ENCODE measurements around the gene EGLN2. TPM values are rescaled to one million over a fixed set of nuclear protein-coding genes. Genes with fewer than 3 reads are reported as not detected.

Gene EGLN2
- total RNA-seq, 2 experiments from 2014 or later: 87.4 to 90.1 TPM

GRCh38 chr19:40786060-40787037 lies 12.6 kb upstream of the EGLN2 start:
- POLR2A ChIA-PET: interaction anchor here (1.2 to 2.5 kb wide), 2 partner anchors 8 to 11 kb away, joined by 3 to 6 read pairs; partner anchors contain the start of gene RAB4B
- H3K4me1 Mint-ChIP-seq (ENCODE audit: low read depth): peaks cover 14% of the 10 kb centered on the region
- no peak for TF ChIP-seq CTCF (IDR thresholded peaks at IDR 0.05)
- intact Hi-C loops (cut with micrococcal nuclease): no loop called here
- no peaks in the 10 kb centered on the region for H3K27me3 Mint-ChIP-seq
- no peaks in the 10 kb centered on the region for H3K9me3 Mint-ChIP-seq
- ATAC-seq (no peak), DNase-seq (no peak)
- H3K4me3 Mint-ChIP-seq: no peak overlapping the region
- H3K27ac Mint-ChIP-seq: peak overlapping the region; percentile 3
- peaks cover 27% of the 10 kb centered on the region for H3K36me3 Mint-ChIP-seq (ENCODE audit: low read depth)
- CTCF ChIA-PET: interaction anchor here (1.2 kb wide), 1 partner anchor 9 kb away, joined by 4 read pairs; the partner anchor contains the start of gene RAB4B

DNA sequence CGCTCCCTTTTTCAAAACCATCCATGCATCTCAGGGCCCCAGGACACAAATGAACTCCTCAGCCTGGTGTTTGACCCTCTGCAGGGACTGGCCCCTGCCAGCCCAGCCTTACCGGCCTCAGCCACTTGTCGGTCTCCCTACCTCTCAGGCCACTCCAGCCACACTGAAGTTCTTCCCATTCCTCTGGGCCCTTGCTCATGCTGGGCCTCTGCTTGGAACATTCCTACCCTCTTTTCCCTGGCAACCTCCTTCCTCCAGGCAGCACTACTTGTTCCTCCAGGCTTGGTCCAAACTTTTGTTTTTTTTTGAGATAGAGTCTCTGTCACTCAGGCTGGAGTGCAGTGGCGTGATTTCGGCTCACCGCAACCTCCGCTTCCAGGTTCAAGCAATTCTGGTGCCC lies 7.6 kb upstream of the EGLN2 start:
- peak overlapping the region; percentile 68 for H3K27ac Mint-ChIP-seq
- CTCF ChIA-PET: interaction anchor here (1.6 to 1.7 kb wide), 2 partner anchors 12 to 14 kb away, joined by 4 to 5 read pairs; no protein-coding TSS in a partner anchor
- DNase-seq: no peak

DNA sequence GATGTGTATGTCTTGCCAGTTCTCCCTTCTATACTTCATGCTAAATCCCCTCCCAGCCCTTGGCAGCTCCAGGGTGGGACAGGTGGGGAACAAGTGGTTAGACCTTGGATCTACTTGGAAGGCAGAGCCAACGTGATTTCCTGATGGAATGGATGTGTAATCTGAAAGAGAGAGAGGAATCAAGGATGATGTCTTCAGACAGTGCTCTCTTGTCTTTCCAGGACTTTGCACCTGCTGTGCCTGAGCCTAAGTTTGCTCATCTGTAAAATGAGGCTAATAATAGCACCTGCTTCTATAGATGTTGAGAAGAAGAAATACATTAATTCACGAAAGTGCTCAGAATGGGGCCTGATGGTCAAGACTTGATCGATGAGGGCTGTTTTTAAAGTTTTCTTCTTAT lies 7.0 kb upstream of the EGLN2 start:
- Mint-ChIP-seq H3K4me3 (no peak overlapping the region), H3K9me3 (no peaks in the 10 kb centered on the region), H3K4me1 (ENCODE audit: low read depth) (peaks cover 31% of the 10 kb centered on the region), H3K27me3 (no peaks in the 10 kb centered on the region), H3K36me3 (ENCODE audit: low read depth) (peaks cover 17% of the 10 kb centered on the region), H3K27ac (peak overlapping the region; percentile 85)
- CTCF ChIA-PET: interaction anchor here (1.5 to 2.2 kb wide), 4 partner anchors 13 to 25 kb away, joined by 4 to 7 read pairs (median 4); no protein-coding TSS in a partner anchor
- TF ChIP-seq CTCF (IDR thresholded peaks at IDR 0.05): no peak
- intact Hi-C loops (cut with micrococcal nuclease): loop anchor here (2.0 kb wide), 1 partner anchor 13 kb away; the partner anchor contains the start of gene RAB4B
- POLR2A ChIA-PET: interaction anchor here (1.0 to 2.5 kb wide), 2 partner anchors 14 to 40 kb away, joined by 3 to 15 read pairs; partner anchors contain the start of gene RAB4B
- DNase-seq: no peak
- peak; percentile 8 for ATAC-seq

More for the DNA sequence above, 7.6 kb upstream of the EGLN2 start:
- Mint-ChIP-seq H3K4me3 (no peak overlapping the region), H3K9me3 (no peaks in the 10 kb centered on the region), H3K27me3 (no peaks in the 10 kb centered on the region), H3K4me1 (ENCODE audit: low read depth) (peaks cover 28% of the 10 kb centered on the region), H3K36me3 (ENCODE audit: low read depth) (peaks cover 19% of the 10 kb centered on the region)
- intact Hi-C loops (cut with micrococcal nuclease): no loop called here
- ATAC-seq: no peak
- no peak for TF ChIP-seq CTCF (IDR thresholded peaks at IDR 0.05)
- POLR2A ChIA-PET: interaction anchor here (2.5 kb wide), 1 partner anchor 14 kb away, joined by 15 read pairs; the partner anchor contains the start of gene RAB4B

GRCh38 chr19:40797166-40797962 lies 1.6 kb upstream of the EGLN2 start:
- ATAC-seq: no peak
- Mint-ChIP-seq H3K27ac (peak overlapping the region; percentile 97), H3K9me3 (no peaks in the 10 kb centered on the region), H3K27me3 (no peaks in the 10 kb centered on the region), H3K36me3 (ENCODE audit: low read depth) (peaks cover 34% of the 10 kb centered on the region), H3K4me1 (ENCODE audit: low read depth) (peaks cover 49% of the 10 kb centered on the region), H3K4me3 (peak overlapping the region; percentile 95)
- TF ChIP-seq CTCF (IDR thresholded peaks at IDR 0.05): no peak
- intact Hi-C loops (cut with micrococcal nuclease): no loop called here
- CTCF ChIA-PET: interaction anchor here (0.9 to 2.8 kb wide), 3 partner anchors 9 to 19 kb away, joined by 5 to 15 read pairs (median 13); partner anchors contain the start of gene RAB4B
- DNase-seq: no peak
- POLR2A ChIA-PET: interaction anchor here (0.6 to 3.2 kb wide), 5 partner anchors 11 to 134 kb away, joined by 3 to 15 read pairs (median 3); partner anchors contain the start of gene RAB4B
